ENCODE results near the gene RNF8. TPM values are rescaled to one million over a fixed set of nuclear protein-coding genes. Genes with fewer than 3 reads are reported as not detected.
A peak's percentile ranks its signal among the peaks of the same experiment; 100 is the strongest.

RNF8 gene
- total and polyA plus RNA-seq, 9 of the 15 experiments (the other 6 are each of a cell fraction or from before 2014, with no cell fraction given): 10.6 to 47.0 (median 37.5) TPM

DNA sequence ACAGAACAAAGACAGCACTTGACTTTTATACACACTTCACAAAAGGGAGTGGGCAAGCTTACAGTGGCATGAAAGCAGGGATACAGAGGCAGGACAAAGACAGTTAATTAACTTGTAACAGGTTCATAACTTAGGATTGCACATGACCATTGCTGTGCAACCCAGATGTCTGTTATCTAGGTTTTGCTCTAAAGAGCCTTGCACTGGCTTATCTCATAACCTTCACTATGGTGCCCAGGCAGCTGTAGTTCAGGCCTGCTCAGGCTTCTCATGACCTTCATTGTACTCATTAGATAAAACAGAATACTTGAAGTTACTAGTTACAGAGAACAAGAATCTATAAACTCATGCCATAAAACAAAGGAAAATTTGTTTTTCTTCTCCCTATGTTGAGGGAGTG is 47.9 kb downstream of the RNF8 start (continued):
- TF ChIP-seq ZNF175 (CRISPR knock-in tag; IDR thresholded peaks at IDR 0.05; ENCODE audit: low read depth) (peak; percentile 80), BHLHE40 (IDR thresholded peaks at IDR 0.05; ENCODE audit: low read length) (peak; percentile 80), CCNT2 (IDR thresholded peaks at IDR 0.05; ENCODE audit: borderline replicate concordance, extremely low read depth, insufficient read length, low read depth, low read length) (peak; percentile 33), DPF2 (IDR thresholded peaks at IDR 0.05) (peak; percentile 84), TAL1 (IDR thresholded peaks at IDR 0.05) (peak; percentile 89), KLF16 (IDR thresholded peaks at IDR 0.05) (peak; percentile 88), ZNF239 (CRISPR knock-in tag; IDR thresholded peaks at IDR 0.05) (peak; percentile 34; the same call in 1 of the 2 replicates), MEIS2 (IDR thresholded peaks at IDR 0.05; ENCODE audit: partially characterized antibody) (peak; percentile 47), PML (IDR thresholded peaks at IDR 0.05; ENCODE audit: low read length) (peak; percentile 87), MTA2 (IDR thresholded peaks at IDR 0.05; ENCODE audit: low read depth) (peak; percentile 85), EHMT2 (IDR thresholded peaks at IDR 0.05) (peak; percentile 68; the same call in 1 of the 2 replicates)
- TF ChIP-seq, protein P1, sequence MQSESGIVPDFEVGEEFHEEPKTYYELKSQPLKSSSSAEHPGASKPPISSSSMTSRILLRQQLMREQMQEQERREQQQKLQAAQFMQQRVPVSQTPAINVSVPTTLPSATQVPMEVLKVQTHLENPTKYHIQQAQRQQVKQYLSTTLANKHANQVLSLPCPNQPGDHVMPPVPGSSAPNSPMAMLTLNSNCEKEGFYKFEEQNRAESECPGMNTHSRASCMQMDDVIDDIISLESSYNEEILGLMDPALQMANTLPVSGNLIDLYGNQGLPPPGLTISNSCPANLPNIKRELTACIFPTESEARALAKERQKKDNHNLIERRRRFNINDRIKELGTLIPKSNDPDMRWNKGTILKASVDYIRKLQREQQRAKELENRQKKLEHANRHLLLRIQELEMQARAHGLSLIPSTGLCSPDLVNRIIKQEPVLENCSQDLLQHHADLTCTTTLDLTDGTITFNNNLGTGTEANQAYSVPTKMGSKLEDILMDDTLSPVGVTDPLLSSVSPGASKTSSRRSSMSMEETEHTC (IDR thresholded peaks at IDR 0.05): peak; percentile 68
- TF ChIP-seq, protein P2, sequence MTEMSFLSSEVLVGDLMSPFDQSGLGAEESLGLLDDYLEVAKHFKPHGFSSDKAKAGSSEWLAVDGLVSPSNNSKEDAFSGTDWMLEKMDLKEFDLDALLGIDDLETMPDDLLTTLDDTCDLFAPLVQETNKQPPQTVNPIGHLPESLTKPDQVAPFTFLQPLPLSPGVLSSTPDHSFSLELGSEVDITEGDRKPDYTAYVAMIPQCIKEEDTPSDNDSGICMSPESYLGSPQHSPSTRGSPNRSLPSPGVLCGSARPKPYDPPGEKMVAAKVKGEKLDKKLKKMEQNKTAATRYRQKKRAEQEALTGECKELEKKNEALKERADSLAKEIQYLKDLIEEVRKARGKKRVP (CRISPR knock-in tag; IDR thresholded peaks at IDR 0.05): 0 out of 2 replicates have a peak, but pooled peaks have one; percentile 28
- TF ChIP-seq, protein P3, sequence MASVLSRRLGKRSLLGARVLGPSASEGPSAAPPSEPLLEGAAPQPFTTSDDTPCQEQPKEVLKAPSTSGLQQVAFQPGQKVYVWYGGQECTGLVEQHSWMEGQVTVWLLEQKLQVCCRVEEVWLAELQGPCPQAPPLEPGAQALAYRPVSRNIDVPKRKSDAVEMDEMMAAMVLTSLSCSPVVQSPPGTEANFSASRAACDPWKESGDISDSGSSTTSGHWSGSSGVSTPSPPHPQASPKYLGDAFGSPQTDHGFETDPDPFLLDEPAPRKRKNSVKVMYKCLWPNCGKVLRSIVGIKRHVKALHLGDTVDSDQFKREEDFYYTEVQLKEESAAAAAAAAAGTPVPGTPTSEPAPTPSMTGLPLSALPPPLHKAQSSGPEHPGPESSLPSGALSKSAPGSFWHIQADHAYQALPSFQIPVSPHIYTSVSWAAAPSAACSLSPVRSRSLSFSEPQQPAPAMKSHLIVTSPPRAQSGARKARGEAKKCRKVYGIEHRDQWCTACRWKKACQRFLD (CRISPR knock-in tag; IDR thresholded peaks at IDR 0.05): peak; percentile 88
- TF ChIP-seq, protein P4, sequence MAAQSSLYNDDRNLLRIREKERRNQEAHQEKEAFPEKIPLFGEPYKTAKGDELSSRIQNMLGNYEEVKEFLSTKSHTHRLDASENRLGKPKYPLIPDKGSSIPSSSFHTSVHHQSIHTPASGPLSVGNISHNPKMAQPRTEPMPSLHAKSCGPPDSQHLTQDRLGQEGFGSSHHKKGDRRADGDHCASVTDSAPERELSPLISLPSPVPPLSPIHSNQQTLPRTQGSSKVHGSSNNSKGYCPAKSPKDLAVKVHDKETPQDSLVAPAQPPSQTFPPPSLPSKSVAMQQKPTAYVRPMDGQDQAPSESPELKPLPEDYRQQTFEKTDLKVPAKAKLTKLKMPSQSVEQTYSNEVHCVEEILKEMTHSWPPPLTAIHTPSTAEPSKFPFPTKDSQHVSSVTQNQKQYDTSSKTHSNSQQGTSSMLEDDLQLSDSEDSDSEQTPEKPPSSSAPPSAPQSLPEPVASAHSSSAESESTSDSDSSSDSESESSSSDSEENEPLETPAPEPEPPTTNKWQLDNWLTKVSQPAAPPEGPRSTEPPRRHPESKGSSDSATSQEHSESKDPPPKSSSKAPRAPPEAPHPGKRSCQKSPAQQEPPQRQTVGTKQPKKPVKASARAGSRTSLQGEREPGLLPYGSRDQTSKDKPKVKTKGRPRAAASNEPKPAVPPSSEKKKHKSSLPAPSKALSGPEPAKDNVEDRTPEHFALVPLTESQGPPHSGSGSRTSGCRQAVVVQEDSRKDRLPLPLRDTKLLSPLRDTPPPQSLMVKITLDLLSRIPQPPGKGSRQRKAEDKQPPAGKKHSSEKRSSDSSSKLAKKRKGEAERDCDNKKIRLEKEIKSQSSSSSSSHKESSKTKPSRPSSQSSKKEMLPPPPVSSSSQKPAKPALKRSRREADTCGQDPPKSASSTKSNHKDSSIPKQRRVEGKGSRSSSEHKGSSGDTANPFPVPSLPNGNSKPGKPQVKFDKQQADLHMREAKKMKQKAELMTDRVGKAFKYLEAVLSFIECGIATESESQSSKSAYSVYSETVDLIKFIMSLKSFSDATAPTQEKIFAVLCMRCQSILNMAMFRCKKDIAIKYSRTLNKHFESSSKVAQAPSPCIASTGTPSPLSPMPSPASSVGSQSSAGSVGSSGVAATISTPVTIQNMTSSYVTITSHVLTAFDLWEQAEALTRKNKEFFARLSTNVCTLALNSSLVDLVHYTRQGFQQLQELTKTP (IDR thresholded peaks at IDR 0.05; ENCODE audit: low read depth in 1 of 2, partially characterized antibody in 2 of 2): peak in 1 of 2 experiments; percentile 39
